ENCODE data around the gene ZMIZ1.

DNA sequence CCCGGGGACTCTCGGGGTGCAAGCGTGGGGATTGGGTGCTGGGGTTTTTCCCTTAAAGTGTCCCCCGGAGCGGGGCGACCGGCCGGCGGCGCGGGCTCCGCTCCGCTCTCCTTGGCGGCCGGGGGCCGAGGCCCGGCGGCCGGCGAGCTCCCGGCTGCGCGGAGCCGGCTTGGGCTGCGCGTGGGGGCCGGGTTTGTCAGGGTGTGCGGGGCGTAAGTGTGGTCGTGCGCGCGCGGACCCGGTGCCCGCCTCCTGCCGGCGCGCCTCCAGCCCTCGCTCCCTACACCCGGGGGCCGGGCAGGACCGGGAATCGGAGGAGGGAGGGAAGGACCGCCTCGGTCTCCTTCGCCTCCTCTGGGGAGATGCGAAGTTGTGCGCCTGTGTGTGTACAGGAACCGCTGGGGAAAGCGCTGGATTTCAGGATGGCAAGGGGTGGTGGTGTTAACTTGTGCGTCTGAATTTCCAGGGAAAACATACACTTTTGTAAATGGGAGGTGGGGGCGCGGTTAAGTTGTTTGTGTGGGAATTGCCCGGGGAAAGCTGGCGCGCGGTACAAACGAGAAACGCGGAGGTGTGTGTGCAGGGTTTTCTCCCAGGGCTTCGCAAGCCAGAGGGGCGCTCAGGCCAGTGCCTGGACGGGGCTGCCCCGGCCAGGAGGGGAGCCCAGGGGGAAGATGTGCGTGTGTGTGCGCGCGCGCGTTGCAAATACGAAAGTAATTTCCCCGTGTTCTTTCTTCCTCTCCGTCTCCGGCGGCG lies 737 bp downstream of the ZMIZ1 start:
- TF ChIP-seq, protein P1, sequence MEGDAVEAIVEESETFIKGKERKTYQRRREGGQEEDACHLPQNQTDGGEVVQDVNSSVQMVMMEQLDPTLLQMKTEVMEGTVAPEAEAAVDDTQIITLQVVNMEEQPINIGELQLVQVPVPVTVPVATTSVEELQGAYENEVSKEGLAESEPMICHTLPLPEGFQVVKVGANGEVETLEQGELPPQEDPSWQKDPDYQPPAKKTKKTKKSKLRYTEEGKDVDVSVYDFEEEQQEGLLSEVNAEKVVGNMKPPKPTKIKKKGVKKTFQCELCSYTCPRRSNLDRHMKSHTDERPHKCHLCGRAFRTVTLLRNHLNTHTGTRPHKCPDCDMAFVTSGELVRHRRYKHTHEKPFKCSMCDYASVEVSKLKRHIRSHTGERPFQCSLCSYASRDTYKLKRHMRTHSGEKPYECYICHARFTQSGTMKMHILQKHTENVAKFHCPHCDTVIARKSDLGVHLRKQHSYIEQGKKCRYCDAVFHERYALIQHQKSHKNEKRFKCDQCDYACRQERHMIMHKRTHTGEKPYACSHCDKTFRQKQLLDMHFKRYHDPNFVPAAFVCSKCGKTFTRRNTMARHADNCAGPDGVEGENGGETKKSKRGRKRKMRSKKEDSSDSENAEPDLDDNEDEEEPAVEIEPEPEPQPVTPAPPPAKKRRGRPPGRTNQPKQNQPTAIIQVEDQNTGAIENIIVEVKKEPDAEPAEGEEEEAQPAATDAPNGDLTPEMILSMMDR (IDR thresholded peaks at IDR 0.05 in 4 of 5, conservative IDR thresholded peaks at IDR 0.05 in 1 of 5): peak in 1 of 5 experiments; percentile 27
- no peak for TF ChIP-seq POLR2A (IDR thresholded peaks at IDR 0.05)

Data from gastrocnemius medialis (tissue), 4 donors.